ENCODE measurements around the gene SUSD1. TPM values are rescaled to one million over a fixed set of nuclear protein-coding genes. Genes with fewer than 3 reads are reported as not detected.

The SUSD1 gene
- total and polyA plus RNA-seq, 2 donors, result 6.4 to 9.0 TPM

DNA sequence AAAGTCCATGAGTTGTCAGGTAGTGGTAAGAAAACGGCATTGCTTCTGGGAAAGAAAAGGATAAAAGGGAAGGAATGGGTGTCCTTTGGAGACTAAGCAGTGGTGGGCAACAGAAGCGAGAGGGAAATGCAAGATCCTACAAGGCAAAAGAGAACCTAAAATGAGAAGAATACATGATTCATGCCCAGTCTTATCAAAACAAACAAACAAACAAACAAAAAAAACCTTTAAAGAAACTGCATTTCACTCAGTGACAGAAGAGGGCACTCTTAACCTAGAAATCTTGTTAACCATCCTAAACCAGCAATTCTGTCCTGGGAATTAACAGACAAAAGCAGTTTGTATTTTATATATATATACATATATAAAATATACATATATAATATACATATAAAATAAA is 88.5 kb downstream of the SUSD1 start:
- DNase-seq (ENCODE audit: low read depth in 6 of 9, low spot score in 9 of 9), result peak in 2 of 9 donors; percentile 15 to 45
- 96% methylated on average over 2 of the region's 2 CpGs for WGBS
- H3K27me3 ChIP-seq (ENCODE audit: control insufficient read depth in 2 of 2, insufficient read depth in 1 of 2, low read length in 1 of 2), result no peaks in the 10 kb centered on the region
- no peaks in the 10 kb centered on the region for H3K4me1 ChIP-seq (ENCODE audit: control insufficient read depth in 2 of 2, insufficient read depth in 2 of 2, low read length in 2 of 2)
- H3K9me3 ChIP-seq (ENCODE audit: control insufficient read depth in 2 of 2, insufficient read depth in 1 of 2, low read length in 1 of 2), result no peaks in the 10 kb centered on the region
- H3K4me3 ChIP-seq (ENCODE audit: low read length in 2 of 2), result no peak overlapping the region
- H3K27ac ChIP-seq (ENCODE audit: low read depth in 1 of 2, low read length in 1 of 2), result no peak overlapping the region
- no peaks in the 10 kb centered on the region for H3K36me3 ChIP-seq (ENCODE audit: control insufficient read depth in 2 of 2, insufficient read depth in 2 of 2, low read length in 1 of 2)

DNA sequence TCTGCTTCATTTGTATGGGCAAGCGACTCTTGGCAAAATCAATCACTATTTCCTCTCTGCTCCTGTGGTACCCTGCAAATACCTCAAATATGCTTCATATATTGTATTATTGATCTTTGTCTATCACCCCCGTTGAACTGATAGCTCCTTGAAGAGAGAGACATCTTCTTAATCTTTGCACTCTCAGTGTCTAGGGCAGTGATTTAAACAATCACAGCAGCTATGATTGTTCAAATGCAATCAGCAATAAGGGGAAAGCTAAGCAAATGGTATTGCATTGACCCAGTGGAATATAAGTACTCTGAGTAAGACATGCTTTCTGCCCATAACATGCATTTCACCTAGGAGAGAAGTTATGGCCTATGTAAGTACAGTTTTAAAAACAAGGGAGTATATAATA is 90.2 kb downstream of the SUSD1 start:
- no peaks in the 10 kb centered on the region for H3K36me3 ChIP-seq (ENCODE audit: control insufficient read depth in 2 of 2, insufficient read depth in 2 of 2, low read length in 1 of 2)
- H3K4me1 ChIP-seq (ENCODE audit: control insufficient read depth in 2 of 2, insufficient read depth in 2 of 2, low read length in 2 of 2), result no peaks in the 10 kb centered on the region
- H3K9me3 ChIP-seq (ENCODE audit: control insufficient read depth in 2 of 2, insufficient read depth in 1 of 2, low read length in 1 of 2), result no peaks in the 10 kb centered on the region
- WGBS, result 72% methylated on average over 2 of the region's 2 CpGs
- H3K27me3 ChIP-seq (ENCODE audit: control insufficient read depth in 2 of 2, insufficient read depth in 1 of 2, low read length in 1 of 2), result no peaks in the 10 kb centered on the region
- no peak overlapping the region for H3K4me3 ChIP-seq (ENCODE audit: low read length in 2 of 2)
- no peak overlapping the region for H3K27ac ChIP-seq (ENCODE audit: low read depth in 1 of 2, low read length in 1 of 2)
- no peak for DNase-seq (ENCODE audit: low read depth in 6 of 9, low spot score in 9 of 9)

DNA sequence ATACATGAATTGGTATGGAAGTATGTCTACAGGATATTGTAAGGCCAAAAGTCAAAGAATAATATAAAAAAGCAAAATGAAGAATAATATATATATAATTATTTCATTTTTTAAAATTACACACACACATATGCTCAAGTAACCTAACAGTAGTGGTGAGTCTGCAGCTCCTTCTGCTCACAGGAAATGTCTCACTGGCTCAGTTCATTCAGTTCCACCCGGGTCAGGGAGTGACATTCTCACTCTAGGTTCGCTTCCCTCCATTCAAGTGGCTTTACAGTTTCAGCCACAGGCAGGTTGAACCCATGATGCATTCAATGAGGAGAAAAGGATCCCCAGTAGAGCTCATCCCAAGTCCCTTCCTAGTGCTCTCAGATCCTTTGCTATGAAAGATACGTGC is 90.8 kb downstream of the SUSD1 start:
- Histone ChIP-seq H3K4me1 (ENCODE audit: control insufficient read depth in 2 of 2, insufficient read depth in 2 of 2, low read length in 2 of 2) (no peaks in the 10 kb centered on the region), H3K4me3 (ENCODE audit: low read length in 2 of 2) (no peak overlapping the region), H3K9me3 (ENCODE audit: control insufficient read depth in 2 of 2, insufficient read depth in 1 of 2, low read length in 1 of 2) (no peaks in the 10 kb centered on the region), H3K27me3 (ENCODE audit: control insufficient read depth in 2 of 2, insufficient read depth in 1 of 2, low read length in 1 of 2) (no peaks in the 10 kb centered on the region), H3K36me3 (ENCODE audit: control insufficient read depth in 2 of 2, insufficient read depth in 2 of 2, low read length in 1 of 2) (no peaks in the 10 kb centered on the region), H3K27ac (ENCODE audit: low read depth in 1 of 2, low read length in 1 of 2) (no peak overlapping the region)
- no peak for DNase-seq (ENCODE audit: low read depth in 6 of 9, low spot score in 9 of 9)
- WGBS, result 82% methylated on average over 3 of the region's 3 CpGs

DNA sequence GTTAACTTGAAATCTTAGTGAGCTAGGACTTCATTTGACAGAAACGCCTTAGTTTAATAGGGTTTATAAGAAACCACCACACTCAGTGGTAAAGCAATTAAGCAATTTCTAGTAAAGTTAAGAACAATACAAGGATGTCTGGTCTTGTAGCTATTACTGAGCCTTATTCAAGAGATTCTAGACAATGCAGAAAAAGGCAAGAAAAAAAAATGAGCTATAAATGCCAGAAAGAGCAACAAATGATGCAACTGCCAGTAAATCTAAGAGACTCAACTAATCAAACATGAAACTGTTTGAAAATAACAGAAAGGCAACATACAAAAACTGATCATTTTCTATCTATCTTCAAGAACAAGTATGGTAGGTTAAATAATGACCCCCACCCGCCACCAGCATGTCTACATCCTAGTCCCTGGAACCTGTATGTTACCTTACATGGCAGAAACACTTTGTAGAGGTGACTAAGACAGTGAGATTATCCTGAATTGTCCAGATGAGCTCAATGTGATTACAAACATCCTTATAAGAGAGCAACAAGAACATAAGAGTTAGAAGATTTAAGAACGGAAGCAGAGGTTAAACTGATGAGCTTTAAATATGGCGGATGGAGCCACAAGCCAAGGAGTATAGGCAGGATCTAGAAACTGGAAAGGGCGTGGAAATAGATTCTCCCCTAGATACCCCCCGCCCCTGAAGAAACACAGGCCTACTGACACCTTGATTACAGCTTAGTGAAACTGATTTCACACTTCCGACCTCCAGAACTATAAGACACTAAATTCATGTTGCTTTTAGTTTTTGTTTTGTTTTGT is 93.0 kb downstream of the SUSD1 start:
- Histone ChIP-seq H3K4me1 (ENCODE audit: control insufficient read depth in 2 of 2, insufficient read depth in 2 of 2, low read length in 2 of 2) (no peaks in the 10 kb centered on the region), H3K36me3 (ENCODE audit: control insufficient read depth in 2 of 2, insufficient read depth in 2 of 2, low read length in 1 of 2) (peaks cover 0 to 3% of the 10 kb centered on the region in 2 donors), H3K4me3 (ENCODE audit: low read length in 2 of 2) (no peak overlapping the region), H3K9me3 (ENCODE audit: control insufficient read depth in 2 of 2, insufficient read depth in 1 of 2, low read length in 1 of 2) (no peaks in the 10 kb centered on the region), H3K27me3 (ENCODE audit: control insufficient read depth in 2 of 2, insufficient read depth in 1 of 2, low read length in 1 of 2) (no peaks in the 10 kb centered on the region), H3K27ac (ENCODE audit: low read depth in 1 of 2, low read length in 1 of 2) (no peak overlapping the region)
- DNase-seq (ENCODE audit: low read depth in 6 of 9, low spot score in 9 of 9), result no peak
- 78% methylated on average over 7 of the region's 7 CpGs for WGBS

DNA sequence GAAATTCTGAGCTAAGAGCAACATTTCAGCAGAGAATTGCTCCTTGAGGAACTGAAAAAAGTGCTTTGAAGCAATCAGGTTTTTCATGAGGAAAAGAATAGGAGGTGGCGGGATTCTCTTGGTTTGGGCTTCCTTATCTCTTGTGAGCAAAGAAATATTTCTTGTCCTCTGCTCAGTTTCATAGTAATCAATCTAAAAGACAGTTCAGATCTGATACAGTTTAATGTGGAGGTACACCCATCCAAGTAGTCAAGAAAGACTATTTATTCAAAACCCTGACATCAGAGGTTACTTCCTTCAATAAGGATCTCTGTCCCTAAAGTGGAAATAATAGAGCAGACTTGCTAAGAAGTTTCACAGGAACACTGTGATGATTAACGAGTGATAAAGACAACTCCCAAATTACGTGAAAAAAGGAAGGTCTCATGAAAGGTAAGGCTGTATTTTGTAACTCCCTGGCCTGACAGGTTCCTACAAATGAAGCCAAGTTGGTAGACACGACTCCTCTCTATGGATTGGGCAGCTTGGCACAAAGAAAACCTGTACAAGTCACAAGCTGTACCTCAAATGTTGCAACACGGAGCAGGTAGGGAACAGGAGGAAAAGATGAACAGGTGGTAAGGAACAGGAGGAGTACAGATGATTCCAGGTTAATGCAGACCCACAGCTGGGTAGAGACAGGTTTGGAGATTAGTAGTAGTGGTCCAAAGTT is 94.1 kb downstream of the SUSD1 start:
- no peaks in the 10 kb centered on the region for H3K9me3 ChIP-seq (ENCODE audit: control insufficient read depth in 2 of 2, insufficient read depth in 1 of 2, low read length in 1 of 2)
- DNase-seq (ENCODE audit: low read depth in 6 of 9, low spot score in 9 of 9), result no peak
- H3K4me3 ChIP-seq (ENCODE audit: low read length in 2 of 2), result no peak overlapping the region
- no peaks in the 10 kb centered on the region for H3K27me3 ChIP-seq (ENCODE audit: control insufficient read depth in 2 of 2, insufficient read depth in 1 of 2, low read length in 1 of 2)
- peaks cover 0 to 3% of the 10 kb centered on the region in 2 donors for H3K36me3 ChIP-seq (ENCODE audit: control insufficient read depth in 2 of 2, insufficient read depth in 2 of 2, low read length in 1 of 2)
- H3K27ac ChIP-seq (ENCODE audit: low read depth in 1 of 2, low read length in 1 of 2), result no peak overlapping the region
- WGBS, result 97% methylated on average over 5 of the region's 5 CpGs
- no peaks in the 10 kb centered on the region for H3K4me1 ChIP-seq (ENCODE audit: control insufficient read depth in 2 of 2, insufficient read depth in 2 of 2, low read length in 2 of 2)

DNA sequence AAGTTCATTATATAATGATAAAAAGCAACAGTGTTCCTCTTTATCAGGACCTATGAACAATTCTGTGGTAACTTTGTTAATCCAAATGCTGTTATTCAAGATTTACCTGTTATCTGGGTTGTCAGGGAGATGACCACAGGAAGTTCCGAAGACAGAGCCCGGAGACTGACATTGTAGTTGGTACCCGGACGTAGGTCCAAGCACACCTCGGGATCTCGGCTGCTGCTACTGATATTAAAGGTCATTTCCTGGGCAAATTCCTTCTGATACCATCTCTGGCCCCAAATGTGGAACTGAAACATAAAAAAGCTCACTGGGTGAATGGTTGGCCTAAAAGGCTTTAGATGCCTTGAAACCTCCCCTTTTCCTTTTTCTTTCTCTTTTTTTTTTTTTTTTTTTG is 96.7 kb downstream of the SUSD1 start:
- Histone ChIP-seq H3K36me3 (ENCODE audit: control insufficient read depth in 2 of 2, insufficient read depth in 2 of 2, low read length in 1 of 2) (peaks cover 0 to 3% of the 10 kb centered on the region in 2 donors), H3K27me3 (ENCODE audit: control insufficient read depth in 2 of 2, insufficient read depth in 1 of 2, low read length in 1 of 2) (no peaks in the 10 kb centered on the region), H3K9me3 (ENCODE audit: control insufficient read depth in 2 of 2, insufficient read depth in 1 of 2, low read length in 1 of 2) (no peaks in the 10 kb centered on the region), H3K4me1 (ENCODE audit: control insufficient read depth in 2 of 2, insufficient read depth in 2 of 2, low read length in 2 of 2) (peaks cover 2 to 8% of the 10 kb centered on the region in 2 donors), H3K27ac (ENCODE audit: low read depth in 1 of 2, low read length in 1 of 2) (no peak overlapping the region), H3K4me3 (ENCODE audit: low read length in 2 of 2) (no peak overlapping the region)
- DNase-seq (ENCODE audit: low read depth in 6 of 9, low spot score in 9 of 9), result no peak
- 97% methylated on average over 6 of the region's 6 CpGs for WGBS

DNA sequence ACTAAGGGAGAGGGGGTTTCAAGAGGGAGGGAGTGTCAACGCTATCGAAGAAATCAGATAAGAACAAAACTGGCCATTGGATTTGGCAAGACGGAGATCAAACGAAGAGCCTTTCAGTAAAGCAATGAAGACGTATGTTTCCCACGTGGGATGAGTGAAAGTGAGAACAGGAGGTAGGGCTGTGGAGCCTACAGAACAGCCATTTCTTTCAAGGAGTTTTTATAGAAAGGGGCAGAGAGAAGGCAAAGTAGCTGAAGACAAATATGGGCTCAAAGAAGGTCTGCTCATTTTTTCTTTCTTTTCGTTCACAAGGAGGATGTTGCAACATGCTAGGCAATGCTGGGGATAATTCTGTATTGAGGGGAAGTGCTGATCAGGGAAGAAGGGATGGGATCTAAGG is 98.3 kb downstream of the SUSD1 start:
- Histone ChIP-seq H3K4me3 (ENCODE audit: low read length in 2 of 2) (no peak overlapping the region), H3K27me3 (ENCODE audit: control insufficient read depth in 2 of 2, insufficient read depth in 1 of 2, low read length in 1 of 2) (no peaks in the 10 kb centered on the region), H3K9me3 (ENCODE audit: control insufficient read depth in 2 of 2, insufficient read depth in 1 of 2, low read length in 1 of 2) (no peaks in the 10 kb centered on the region), H3K4me1 (ENCODE audit: control insufficient read depth in 2 of 2, insufficient read depth in 2 of 2, low read length in 2 of 2) (peaks cover 2 to 15% of the 10 kb centered on the region in 2 donors), H3K36me3 (ENCODE audit: control insufficient read depth in 2 of 2, insufficient read depth in 2 of 2, low read length in 1 of 2) (peaks cover 0 to 3% of the 10 kb centered on the region in 2 donors), H3K27ac (ENCODE audit: low read depth in 1 of 2, low read length in 1 of 2) (no peak overlapping the region)
- 95% methylated on average over 7 of the region's 7 CpGs for WGBS
- no peak for DNase-seq (ENCODE audit: low read depth in 6 of 9, low spot score in 9 of 9)

DNA sequence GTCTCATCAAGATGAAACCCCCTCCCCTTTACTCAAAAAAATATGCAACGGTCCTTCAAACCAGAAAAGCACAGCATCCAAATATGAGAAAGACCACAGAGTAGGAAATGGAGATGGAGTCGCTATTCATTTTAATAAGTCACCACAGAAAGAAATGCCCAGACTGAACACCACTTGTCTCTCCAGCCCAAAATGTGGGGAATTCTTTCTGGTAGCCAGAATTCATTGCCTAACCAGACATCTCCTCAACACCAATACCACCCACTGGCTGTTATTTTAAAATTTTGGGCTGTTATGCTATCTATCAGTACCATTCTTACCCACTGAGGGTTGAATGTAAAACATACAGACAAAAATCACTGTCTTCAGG is 100.1 kb downstream of the SUSD1 start:
- Histone ChIP-seq H3K4me3 (ENCODE audit: low read length in 2 of 2) (no peak overlapping the region), H3K9me3 (ENCODE audit: control insufficient read depth in 2 of 2, insufficient read depth in 1 of 2, low read length in 1 of 2) (no peaks in the 10 kb centered on the region), H3K36me3 (ENCODE audit: control insufficient read depth in 2 of 2, insufficient read depth in 2 of 2, low read length in 1 of 2) (peaks cover 0 to 3% of the 10 kb centered on the region in 2 donors), H3K27me3 (ENCODE audit: control insufficient read depth in 2 of 2, insufficient read depth in 1 of 2, low read length in 1 of 2) (no peaks in the 10 kb centered on the region), H3K27ac (ENCODE audit: low read depth in 1 of 2, low read length in 1 of 2) (peak overlapping the region; percentile 15 to 59), H3K4me1 (ENCODE audit: control insufficient read depth in 2 of 2, insufficient read depth in 2 of 2, low read length in 2 of 2) (peaks cover 2 to 18% of the 10 kb centered on the region in 2 donors)
- no peak for DNase-seq (ENCODE audit: low read depth in 6 of 9, low spot score in 9 of 9)
- 47% methylated on average over 2 of the region's 2 CpGs for WGBS

DNA sequence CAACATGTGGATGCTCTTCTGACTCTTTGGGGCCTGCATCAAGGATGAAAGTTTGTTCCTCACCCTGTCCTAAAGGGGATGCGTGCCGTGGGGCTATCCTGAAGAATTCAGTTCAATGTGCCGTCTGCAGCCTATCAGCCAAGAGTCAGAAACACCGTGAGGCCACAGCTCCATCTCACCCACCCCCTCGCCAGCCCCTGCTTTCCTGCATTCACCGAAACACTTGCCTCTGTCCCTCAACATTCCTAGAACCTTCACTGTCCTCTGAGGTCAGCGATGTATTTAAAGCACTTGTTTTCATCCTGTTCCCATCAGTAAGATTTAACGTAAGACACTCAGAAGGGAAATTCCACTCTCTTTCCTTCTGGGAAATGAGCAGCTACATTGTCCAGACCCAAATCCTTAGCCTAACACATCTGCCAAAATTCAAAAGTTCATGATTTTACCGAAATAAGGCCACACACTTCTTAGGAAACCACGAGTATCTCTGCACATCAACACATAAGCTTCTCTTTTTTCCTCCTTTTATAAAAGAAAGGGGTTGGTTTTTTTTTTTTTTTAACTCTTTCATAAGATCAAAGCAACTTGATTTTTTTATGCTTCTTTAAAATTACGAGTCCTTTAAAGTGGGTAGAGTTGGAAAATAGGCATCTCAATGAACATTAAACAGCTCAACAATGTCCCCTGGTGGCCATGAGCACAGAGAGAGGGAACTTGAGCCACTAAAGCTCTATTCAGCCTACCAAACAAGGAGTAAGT is 100.7 kb downstream of the SUSD1 start:
- H3K36me3 ChIP-seq (ENCODE audit: control insufficient read depth in 2 of 2, insufficient read depth in 2 of 2, low read length in 1 of 2), result peaks cover 0 to 3% of the 10 kb centered on the region in 2 donors
- H3K27me3 ChIP-seq (ENCODE audit: control insufficient read depth in 2 of 2, insufficient read depth in 1 of 2, low read length in 1 of 2), result no peaks in the 10 kb centered on the region
- DNase-seq (ENCODE audit: low read depth in 6 of 9, low spot score in 9 of 9), result peak; percentile 37 to 87 (median 71)
- whole genome bisulfite sequencing, result 68% methylated on average over 11 of the region's 11 CpGs
- peaks cover 2 to 18% of the 10 kb centered on the region in 2 donors for H3K4me1 ChIP-seq (ENCODE audit: control insufficient read depth in 2 of 2, insufficient read depth in 2 of 2, low read length in 2 of 2)
- H3K9me3 ChIP-seq (ENCODE audit: control insufficient read depth in 2 of 2, insufficient read depth in 1 of 2, low read length in 1 of 2), result no peaks in the 10 kb centered on the region
- H3K27ac ChIP-seq (ENCODE audit: low read depth in 1 of 2, low read length in 1 of 2), result peak overlapping the region; percentile 59 to 62
- no peak overlapping the region for H3K4me3 ChIP-seq (ENCODE audit: low read length in 2 of 2)
